Measurements from ENCODE around the gene SPG11. TPM values are rescaled to one million over a fixed set of nuclear protein-coding genes. Genes with fewer than 3 reads are reported as not detected.

SPG11 gene
- total and polyA plus RNA-seq, 2 of the 13 experiments (the other 11 are each of a cell fraction or from before 2014, with no cell fraction given): 31.5 to 40.7 TPM

DNA sequence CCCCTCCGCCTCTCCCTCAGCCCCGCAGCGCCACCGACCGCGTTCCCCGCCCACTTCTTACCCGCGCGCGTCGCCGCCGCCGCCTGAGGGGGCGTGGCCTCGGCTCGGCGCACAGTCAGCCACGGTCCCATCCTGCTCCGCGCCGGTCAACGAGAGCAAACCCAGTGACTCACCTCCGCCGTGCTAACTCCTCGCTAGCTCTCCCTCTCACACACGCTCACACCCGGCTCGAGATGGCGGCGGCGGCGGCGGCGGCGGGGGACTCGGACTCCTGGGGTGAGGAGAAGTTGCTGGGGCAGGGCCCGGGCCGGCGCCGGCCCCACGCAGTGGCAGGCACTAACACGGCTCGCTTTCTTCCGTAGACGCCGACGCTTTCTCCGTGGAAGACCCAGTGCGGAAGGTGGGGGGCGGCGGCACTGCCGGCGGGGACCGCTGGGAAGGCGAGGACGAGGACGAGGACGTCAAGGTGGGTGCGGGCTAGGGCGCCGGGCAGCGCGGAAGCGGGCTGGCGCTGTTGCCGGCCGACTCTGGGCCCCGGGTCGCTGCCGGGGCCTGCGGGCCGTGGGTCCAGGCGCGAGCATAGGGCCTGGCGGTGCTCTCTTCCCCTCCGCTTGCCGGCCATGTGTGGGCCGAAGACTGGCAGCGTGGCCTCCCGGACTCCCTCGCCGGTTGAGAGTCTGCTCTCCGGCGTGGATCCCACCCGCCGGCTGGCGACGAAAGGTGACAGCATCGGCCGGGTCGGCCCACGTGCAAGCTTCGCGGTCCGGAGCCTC lies 126.3 kb downstream of the SPG11 start, which contains the start of gene EIF3J (continued):
- TF ChIP-seq, protein P1, sequence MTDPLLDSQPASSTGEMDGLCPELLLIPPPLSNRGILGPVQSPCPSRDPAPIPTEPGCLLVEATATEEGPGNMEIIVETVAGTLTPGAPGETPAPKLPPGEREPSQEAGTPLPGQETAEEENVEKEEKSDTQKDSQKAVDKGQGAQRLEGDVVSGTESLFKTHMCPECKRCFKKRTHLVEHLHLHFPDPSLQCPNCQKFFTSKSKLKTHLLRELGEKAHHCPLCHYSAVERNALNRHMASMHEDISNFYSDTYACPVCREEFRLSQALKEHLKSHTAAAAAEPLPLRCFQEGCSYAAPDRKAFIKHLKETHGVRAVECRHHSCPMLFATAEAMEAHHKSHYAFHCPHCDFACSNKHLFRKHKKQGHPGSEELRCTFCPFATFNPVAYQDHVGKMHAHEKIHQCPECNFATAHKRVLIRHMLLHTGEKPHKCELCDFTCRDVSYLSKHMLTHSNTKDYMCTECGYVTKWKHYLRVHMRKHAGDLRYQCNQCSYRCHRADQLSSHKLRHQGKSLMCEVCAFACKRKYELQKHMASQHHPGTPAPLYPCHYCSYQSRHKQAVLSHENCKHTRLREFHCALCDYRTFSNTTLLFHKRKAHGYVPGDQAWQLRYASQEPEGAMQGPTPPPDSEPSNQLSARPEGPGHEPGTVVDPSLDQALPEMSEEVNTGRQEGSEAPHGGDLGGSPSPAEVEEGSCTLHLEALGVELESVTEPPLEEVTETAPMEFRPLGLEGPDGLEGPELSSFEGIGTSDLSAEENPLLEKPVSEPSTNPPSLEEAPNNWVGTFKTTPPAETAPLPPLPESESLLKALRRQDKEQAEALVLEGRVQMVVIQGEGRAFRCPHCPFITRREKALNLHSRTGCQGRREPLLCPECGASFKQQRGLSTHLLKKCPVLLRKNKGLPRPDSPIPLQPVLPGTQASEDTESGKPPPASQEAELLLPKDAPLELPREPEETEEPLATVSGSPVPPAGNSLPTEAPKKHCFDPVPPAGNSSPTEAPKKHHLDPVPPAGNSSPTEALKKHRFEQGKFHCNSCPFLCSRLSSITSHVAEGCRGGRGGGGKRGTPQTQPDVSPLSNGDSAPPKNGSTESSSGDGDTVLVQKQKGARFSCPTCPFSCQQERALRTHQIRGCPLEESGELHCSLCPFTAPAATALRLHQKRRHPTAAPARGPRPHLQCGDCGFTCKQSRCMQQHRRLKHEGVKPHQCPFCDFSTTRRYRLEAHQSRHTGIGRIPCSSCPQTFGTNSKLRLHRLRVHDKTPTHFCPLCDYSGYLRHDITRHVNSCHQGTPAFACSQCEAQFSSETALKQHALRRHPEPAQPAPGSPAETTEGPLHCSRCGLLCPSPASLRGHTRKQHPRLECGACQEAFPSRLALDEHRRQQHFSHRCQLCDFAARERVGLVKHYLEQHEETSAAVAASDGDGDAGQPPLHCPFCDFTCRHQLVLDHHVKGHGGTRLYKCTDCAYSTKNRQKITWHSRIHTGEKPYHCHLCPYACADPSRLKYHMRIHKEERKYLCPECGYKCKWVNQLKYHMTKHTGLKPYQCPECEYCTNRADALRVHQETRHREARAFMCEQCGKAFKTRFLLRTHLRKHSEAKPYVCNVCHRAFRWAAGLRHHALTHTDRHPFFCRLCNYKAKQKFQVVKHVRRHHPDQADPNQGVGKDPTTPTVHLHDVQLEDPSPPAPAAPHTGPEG (CRISPR knock-in tag; IDR thresholded peaks at IDR 0.05): peak; percentile 74; the same call in 1 of the 2 replicates
- TF ChIP-seq ZNF121 (CRISPR knock-in tag; IDR thresholded peaks at IDR 0.05) (no peak), KLF6 (CRISPR knock-in tag; IDR thresholded peaks at IDR 0.05) (peak; percentile 54; the same call in 1 of the 2 replicates), NFE2L1 (CRISPR knock-in tag; IDR thresholded peaks at IDR 0.05; ENCODE audit: borderline replicate concordance) (peak; percentile 87; the same call in 1 of the 2 replicates), PHF21A (CRISPR knock-in tag; IDR thresholded peaks at IDR 0.05) (no peak), KDM2A (CRISPR knock-in tag; IDR thresholded peaks at IDR 0.05; ENCODE audit: borderline replicate concordance, low read depth) (peak; percentile 35), KAT2B (IDR thresholded peaks at IDR 0.05; ENCODE audit: borderline replicate concordance, low read depth, low read length) (no peak), ZNF138 (CRISPR knock-in tag; IDR thresholded peaks at IDR 0.05; ENCODE audit: low read depth) (peak; percentile 91), NCOA5 (CRISPR knock-in tag; IDR thresholded peaks at IDR 0.05) (no peak), TBX2 (CRISPR knock-in tag; IDR thresholded peaks at IDR 0.05; ENCODE audit: borderline replicate concordance) (peak; percentile 68), ZNF788 (CRISPR knock-in tag; IDR thresholded peaks at IDR 0.05; ENCODE audit: borderline replicate concordance) (peak; percentile 79), ZNF136 (CRISPR knock-in tag; IDR thresholded peaks at IDR 0.05; ENCODE audit: low read depth) (no peak), ZNF589 (CRISPR knock-in tag; conservative IDR thresholded peaks at IDR 0.05) (no peak), ZNF761 (CRISPR knock-in tag; conservative IDR thresholded peaks at IDR 0.05) (peak; percentile 94; the same call in 1 of the 2 replicates), NR1H2 (CRISPR knock-in tag; IDR thresholded peaks at IDR 0.05; ENCODE audit: borderline replicate concordance, low read depth) (peak; percentile 48; the same call in 1 of the 2 replicates), NFE2L2 (IDR thresholded peaks at IDR 0.05; ENCODE audit: low read length) (no peak), SRSF1 (optimal IDR thresholded peaks at IDR 0.05; ENCODE audit: low read depth, low read length) (peak; percentile 4)
- TF ChIP-seq, protein P2, sequence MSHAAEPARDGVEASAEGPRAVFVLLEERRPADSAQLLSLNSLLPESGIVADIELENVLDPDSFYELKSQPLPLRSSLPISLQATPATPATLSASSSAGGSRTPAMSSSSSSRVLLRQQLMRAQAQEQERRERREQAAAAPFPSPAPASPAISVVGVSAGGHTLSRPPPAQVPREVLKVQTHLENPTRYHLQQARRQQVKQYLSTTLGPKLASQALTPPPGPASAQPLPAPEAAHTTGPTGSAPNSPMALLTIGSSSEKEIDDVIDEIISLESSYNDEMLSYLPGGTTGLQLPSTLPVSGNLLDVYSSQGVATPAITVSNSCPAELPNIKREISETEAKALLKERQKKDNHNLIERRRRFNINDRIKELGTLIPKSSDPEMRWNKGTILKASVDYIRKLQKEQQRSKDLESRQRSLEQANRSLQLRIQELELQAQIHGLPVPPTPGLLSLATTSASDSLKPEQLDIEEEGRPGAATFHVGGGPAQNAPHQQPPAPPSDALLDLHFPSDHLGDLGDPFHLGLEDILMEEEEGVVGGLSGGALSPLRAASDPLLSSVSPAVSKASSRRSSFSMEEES (CRISPR knock-in tag; IDR thresholded peaks at IDR 0.05): peak; percentile 52; the same call in 1 of the 2 replicates
- TF ChIP-seq, protein P3, sequence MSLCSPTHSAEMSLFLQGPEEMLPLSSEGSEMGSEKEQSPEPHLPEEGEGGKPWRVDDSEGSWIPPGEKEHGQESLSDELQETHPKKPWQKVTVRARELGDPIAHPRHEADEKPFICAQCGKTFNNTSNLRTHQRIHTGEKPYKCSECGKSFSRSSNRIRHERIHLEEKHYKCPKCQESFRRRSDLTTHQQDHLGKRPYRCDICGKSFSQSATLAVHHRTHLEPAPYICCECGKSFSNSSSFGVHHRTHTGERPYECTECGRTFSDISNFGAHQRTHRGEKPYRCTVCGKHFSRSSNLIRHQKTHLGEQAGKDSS (CRISPR knock-in tag; IDR thresholded peaks at IDR 0.05; ENCODE audit: borderline replicate concordance, low read depth): peak; percentile 25; the same call in 1 of the 2 replicates
- TF ChIP-seq, protein P4, sequence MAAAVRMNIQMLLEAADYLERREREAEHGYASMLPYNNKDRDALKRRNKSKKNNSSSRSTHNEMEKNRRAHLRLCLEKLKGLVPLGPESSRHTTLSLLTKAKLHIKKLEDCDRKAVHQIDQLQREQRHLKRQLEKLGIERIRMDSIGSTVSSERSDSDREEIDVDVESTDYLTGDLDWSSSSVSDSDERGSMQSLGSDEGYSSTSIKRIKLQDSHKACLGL (CRISPR knock-in tag; IDR thresholded peaks at IDR 0.05): peak; percentile 68; the same call in 1 of the 2 replicates
